ENCODE measurements around the gene METTL5.
"Not testable (repeated sequence)": the region's sequence is repeated elsewhere in the genome, so short reads cannot be mapped to it uniquely, and the experiment has no call there.

Gene METTL5

DNA sequence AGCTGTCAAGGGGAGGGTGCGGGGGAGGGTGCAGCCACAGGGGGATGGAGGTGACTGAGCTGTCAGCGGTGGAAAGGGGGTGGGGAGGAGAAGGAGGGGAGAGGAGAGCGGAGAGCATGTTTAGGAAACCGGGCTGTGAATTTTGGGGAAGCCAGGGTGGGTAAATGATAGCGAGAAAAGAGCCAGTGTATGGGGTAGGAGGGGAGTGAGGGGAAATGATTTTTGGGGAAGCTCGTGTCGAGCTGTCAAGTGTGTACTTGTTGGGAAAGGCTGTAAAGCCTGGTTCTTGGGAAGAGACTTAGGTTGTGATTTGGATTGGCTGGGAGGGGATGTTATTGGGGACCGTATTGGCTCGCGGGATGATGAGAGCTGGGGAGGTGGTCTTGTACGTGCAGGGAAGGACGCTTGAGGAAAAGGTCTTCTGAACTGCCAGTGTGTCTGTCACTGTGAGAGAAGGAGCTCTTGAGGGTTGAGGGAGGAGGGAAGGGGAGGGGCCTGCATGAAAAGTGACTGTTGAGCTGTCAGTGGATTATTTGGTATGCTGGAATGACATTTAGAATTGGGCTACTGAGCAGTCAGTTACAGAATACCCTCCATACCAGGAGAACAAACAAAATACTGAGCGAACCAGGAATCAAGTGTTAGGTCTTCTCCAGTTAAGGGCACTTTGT, 3.6 kb upstream of the METTL5 start:
- no peak for DNase-seq (ENCODE audit: low read depth)

- no peak for DNase-seq (ENCODE audit: low read depth)
These were observed 2.8 kb upstream of the METTL5 start, which contains the start of gene UBR3 for GRCh38 chr2:169827272-169828140. Gene UBR3, plus strand, starts transcription at chr2:169827454. Its CDS starts 54 bp downstream, at chr2:169827508.

DNA sequence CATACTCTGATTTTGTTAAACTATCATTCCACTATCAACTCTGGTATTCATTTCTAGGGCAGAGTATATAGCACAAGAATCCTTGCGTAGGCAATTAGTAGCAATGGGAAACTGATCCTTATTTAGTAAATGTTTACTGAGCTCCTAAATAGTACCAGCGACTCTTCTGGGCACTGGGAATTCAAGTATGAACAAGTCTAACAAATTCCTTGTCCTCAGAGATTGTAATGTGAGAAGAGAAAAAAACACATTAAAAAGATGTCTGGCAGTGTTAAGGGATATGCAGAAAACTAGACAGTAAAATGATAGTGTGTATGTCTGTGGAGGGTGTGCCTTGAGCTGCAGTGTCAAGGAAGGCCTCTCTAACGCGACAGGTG, 721 bp downstream of the METTL5 start:
- no peak for DNase-seq (ENCODE audit: low read depth)

DNA sequence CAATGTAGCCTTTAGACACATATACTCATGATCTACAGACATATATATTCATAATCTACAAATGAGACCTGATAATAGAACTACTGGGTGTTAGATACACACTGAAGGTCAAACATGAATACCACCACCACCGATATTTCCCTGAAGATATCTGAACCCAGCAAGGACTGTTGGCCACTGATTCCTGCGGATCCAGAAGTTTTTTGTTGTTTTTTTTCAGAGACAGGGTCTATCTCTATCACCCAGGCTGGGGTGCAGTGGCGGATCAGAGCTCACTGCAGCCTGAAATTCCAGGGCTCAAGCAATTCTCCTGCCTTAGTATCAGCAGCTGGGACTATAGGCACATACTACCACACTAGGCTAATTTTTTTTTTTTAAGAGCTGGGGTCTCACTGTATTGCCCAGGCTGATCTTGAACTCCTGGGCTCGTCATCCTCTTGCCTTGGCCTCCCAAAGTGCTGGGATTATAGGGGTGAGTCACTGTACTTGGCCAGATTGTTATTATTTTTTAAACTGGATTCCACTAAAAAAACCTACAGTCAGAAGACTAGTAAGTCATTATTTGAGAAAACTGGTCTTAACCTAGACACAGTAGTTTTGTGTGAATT, 1.8 kb downstream of the METTL5 start:
- DNase-seq (ENCODE audit: low read depth), result no peak

- DNase-seq (ENCODE audit: low read depth), result no peak
These were observed 2.7 kb downstream of the METTL5 start for GRCh38 chr2:169822036-169822435.

DNA sequence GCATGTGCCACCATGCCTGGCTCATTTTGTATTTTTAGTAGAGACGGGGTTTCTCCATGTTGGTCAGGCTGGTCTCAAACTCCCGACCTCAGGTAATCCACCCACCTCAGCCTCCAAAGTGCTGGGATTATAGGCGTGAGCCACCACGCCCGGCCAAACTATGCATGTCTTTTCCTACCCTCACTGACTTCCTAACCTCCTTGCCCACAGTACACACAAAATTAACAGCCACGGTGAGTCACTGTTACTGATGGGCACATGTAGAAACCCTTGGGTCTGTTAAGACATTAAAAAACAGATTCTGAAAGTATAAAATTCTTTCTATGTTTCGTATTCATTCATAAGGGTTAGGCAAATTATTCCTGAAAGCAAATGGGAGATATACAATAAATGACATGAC, 4.6 kb downstream of the METTL5 start:
- not testable (repeated sequence) for DNase-seq (ENCODE audit: low read depth)

GRCh38 chr2:169819106-169819505, 5.6 kb downstream of the METTL5 start:
- no peak for DNase-seq (ENCODE audit: low read depth)

GRCh38 chr2:169818241-169818640, 6.5 kb downstream of the METTL5 start:
- DNase-seq (ENCODE audit: low read depth), result no peak

DNA sequence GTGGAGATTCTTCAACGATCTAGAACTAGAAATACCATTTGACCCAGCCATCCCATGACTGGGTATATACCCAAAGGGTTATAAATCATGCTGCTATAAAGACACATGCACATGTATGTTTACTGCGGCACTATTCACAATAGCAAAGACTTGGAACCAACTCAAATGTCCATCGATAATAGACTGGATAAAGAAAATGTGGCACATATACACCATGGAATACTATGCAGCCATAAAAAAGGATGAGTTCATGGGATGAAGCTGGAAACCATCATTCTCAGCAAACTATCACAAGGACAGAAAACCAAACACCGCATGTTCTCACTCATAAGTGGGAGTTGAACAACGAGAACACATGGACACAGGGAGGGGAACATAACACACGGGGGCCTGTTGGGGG, 7.3 kb downstream of the METTL5 start:
- not testable (repeated sequence) for DNase-seq (ENCODE audit: low read depth)

DNA sequence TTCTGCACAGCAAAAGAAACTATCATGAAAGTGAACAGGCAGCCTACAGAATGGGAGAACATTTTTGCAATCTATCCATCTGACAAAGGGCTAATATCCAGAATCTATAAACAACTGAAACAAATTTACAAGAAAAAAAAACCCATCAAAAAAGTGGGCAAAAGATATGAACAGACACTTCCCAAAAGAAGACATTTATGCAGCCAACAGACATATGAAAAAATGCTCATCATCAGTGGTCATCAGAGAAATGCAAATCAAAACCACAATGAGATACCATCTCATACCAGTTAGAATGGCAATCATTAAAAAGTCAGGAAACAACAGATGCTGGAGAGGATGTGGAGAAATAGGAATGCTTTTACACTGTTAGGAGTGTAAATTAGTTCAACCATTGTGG, 7.7 kb downstream of the METTL5 start:
- not testable (repeated sequence) for DNase-seq (ENCODE audit: low read depth)

DNA sequence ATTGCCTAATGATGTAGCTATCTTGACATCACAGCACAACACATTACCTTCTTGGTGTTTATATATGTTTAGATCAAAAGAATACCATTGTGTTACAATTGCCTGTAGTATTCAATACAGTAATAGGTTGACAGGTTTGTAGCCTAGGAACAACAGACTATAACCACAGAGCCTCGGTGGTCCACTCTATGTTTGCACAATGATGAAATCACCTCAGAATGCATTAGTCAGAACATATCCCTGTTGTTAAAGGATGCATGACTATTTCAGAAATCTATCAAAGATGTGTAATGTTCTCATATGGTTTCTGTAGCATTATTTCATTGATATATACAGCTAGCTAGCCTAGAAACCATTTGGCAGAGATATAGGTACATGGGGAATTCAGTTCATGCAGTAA, 8.9 kb downstream of the METTL5 start:
- DNase-seq (ENCODE audit: low read depth), result no peak

DNA sequence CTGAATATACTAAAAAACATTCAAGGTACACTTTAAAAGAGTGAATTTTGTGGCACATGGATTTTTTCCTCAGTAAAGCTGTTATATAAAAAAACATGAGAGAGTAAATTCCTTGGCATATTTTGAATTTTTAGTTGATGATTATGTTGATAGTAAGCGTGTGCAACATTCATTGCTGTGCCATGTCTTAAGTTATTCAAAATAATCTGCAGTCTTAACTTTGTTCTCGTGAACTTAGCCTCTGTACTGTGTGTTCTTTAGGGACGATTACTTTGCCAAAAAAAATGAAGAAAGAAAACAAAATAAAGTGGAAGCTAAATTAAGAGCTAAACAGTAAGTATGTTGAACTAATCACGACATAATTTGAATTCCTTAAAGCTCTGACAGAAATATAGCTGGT, 16.5 kb downstream of the METTL5 start:
- no peak for DNase-seq (ENCODE audit: low read depth)

- DNase-seq (ENCODE audit: low read depth), result no peak
These were observed 18.1 kb downstream of the METTL5 start for GRCh38 chr2:169806586-169806985.

- no peak for DNase-seq (ENCODE audit: low read depth)
These were observed 21.2 kb downstream of the METTL5 start for GRCh38 chr2:169803480-169803879.

DNA sequence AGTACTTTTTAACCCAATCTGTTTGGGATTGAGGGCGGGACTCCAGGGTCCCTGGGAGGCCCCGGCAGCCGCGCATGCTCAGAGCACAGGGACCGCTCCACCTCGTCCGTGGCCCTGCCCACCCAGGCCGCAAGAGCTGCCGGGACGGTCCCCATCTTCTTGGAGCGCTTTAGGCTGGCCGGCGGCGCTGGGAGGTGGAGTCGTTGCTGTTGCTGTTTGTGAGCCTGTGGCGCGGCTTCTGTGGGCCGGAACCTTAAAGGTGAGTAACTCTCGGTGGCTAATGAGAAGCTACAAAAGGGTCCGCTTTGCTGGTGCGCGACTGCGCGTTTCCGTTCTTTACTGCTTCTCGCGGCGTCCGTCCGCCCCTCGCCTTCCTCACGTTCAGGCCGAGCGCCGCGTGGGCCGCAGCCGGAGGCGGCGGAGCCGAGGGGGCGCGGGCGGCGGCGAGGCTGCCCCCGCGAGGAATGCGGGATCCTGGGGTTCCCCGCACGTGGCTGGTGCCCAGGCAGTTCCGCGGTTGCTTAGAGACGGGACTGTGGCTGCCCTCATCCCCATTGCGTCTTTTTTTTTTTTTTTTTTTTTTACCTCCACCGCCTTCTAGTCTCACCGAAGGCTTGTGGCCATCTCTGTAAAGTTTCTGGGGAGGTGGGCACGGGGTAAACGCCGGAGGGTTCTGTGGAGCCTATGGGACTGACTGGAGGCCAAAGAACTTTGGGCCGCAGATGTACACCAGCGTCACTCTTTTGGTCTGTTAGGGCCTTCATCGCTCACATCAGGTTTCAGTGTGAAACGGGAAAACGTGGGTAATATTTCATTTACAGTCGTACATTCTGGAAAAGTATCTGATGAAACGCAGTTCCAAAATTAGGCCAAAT, 25.8 kb downstream of the METTL5 start, which contains the start of gene SSB:
Gene SSB, plus strand, starts transcription at position 154 of the 875 bp plus-strand sequence. CDS start 2,090 bp downstream, outside the sequence.
- DNase-seq (ENCODE audit: low read depth), result peak; percentile 62

- DNase-seq (ENCODE audit: low read depth), result no peak
These were observed 26.3 kb downstream of the METTL5 start for GRCh38 chr2:169798397-169798717.

- no peak for DNase-seq (ENCODE audit: low read depth)
These were observed 27.1 kb downstream of the METTL5 start for GRCh38 chr2:169797601-169798000.

GRCh38 chr2:169796441-169796840, 28.3 kb downstream of the METTL5 start:
- no peak for DNase-seq (ENCODE audit: low read depth)

DNA sequence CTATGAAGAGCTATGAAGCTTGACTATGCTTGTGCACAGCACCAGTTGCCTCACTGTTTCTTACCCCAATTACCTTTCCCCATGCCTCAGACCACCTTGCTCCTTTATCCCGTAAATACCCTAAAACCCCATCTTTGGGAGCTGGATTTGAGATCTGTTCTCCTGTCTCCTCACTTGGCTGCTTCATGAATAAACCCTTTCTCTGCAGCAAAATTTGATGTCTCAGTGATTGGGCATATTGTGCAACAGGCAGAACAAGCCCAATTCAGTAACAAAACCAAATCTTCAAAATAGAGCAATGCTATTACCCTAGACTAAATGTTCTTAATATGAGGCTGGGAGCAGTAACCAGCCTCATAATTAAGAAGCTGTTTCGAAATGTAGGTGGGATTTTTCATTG, 29.5 kb downstream of the METTL5 start:
- no peak for DNase-seq (ENCODE audit: low read depth)

DNA sequence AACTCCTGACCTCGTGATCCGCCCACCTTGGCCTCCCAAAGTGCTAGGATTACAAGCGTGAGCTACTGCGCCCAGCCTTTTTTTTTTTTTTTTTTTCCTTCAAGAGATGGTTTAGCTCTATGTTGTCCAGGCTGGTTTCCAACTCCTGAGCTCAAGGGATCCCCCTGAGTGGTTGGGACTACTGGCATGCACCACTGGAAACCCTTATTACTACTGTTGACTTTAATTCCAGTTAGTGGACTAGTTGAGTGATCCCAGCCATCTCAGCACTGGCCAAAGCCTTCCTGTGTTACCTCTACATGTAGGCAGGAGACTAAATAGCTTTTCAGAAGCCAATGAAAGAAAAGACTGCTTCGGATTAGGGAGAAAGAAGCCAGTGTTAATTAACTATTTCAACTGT, 34.1 kb downstream of the METTL5 start:
- DNase-seq (ENCODE audit: low read depth), result no peak

- DNase-seq (ENCODE audit: low read depth), result no peak
These were observed 42.2 kb downstream of the METTL5 start for GRCh38 chr2:169782513-169782912.

All from GM04503 (cell line).